HCT116 (cell line): Measurements from ENCODE around the gene FGFBP1. TPM values are rescaled to one million over a fixed set of nuclear protein-coding genes. Genes with fewer than 3 reads are reported as not detected.

Experiments used
- ATAC-seq: fragments of 200-7000 bp; cut with Tn5 transposase; 2 replicates; pipeline ENCODE4 v1.9.1; 2020; ENCODE audit warnings: mild to moderate bottlenecking, moderate library complexity
- BruUV-seq: library from RNA; stranded (reverse); fragments of 400-500 nt; replicated peaks from 2 replicates; lab custom pipeline; 2021; lab: Mats Ljungman, UMichigan
- CTCF ChIA-PET: fragments of 300-600 bp; sonication (Branson Sonifier 250); formaldehyde crosslinking; loops from one replicate; lab custom pipeline; 2021; ENCODE audit warnings: antibody characterized with exemption; lab: Charles Lee
- POLR2A ChIA-PET: fragments of 300-600, 350-600 bp; sonication (Branson Sonifier 250); formaldehyde crosslinking; loops from one replicate; lab custom pipeline; 2021; ENCODE audit warnings: antibody characterized with exemption; lab: Charles Lee
- RAD21 ChIA-PET, 2 experiments: fragments of 300-600 bp; sonication (Branson Sonifier 250); formaldehyde crosslinking; loops; one replicate each; lab custom pipeline; 2023; ENCODE audit warnings: low total read pairs in 2 of 2; ENCODE audit not compliant: uncharacterized antibody in 2 of 2, unreplicated experiment in 2 of 2, low non-redundant PET in 1 of 2; lab: Charles Lee
- DNase-seq: peaks from one replicate; pipeline ENCODE4 v3.0.0-alpha.2; 2010; ENCODE audit warnings: low read depth, low spot score
- H2AFZ ChIP-seq: fragments of 200-600 bp; shearing (Covaris generic), sonication (generic); 2 replicates; pipeline ENCODE4 v1.6.1; 2017; ENCODE audit warnings: low read depth, mixed run types, mixed read lengths, antibody characterized with exemption, low read length; ENCODE audit not compliant: poor library complexity, severe bottlenecking
- H3K27ac ChIP-seq: 2 replicates; pipeline ENCODE4 v1.5.1; 2012; ENCODE audit warnings: low read depth, low read length
- H3K27me3 ChIP-seq: fragments of 200-600 bp; sonication (generic); 2 replicates; pipeline ENCODE4 v1.6.1; 2016; ENCODE audit warnings: mixed run types, low read length, mixed read lengths; ENCODE audit not compliant: insufficient read depth
- H3K36me3 ChIP-seq, 2 experiments: fragments of 200-500 bp in 1 of 2; fragments of 200-600 bp in 1 of 2; sonication (Bioruptor generic) in 1 of 2; sonication (generic) in 1 of 2; 2 replicates each; pipeline versions ENCODE4 v1.5.1 to v1.6.1; 2014 to 2016; ENCODE audit warnings: low read length in 2 of 2, inconsistent platforms in 1 of 2, mixed read lengths in 1 of 2, mixed run types in 1 of 2; ENCODE audit not compliant: insufficient read depth in 2 of 2, control insufficient read depth in 1 of 2
- H3K4me1 ChIP-seq, 2 experiments: fragments of 200-600 bp in 1 of 2; sonication (generic) in 1 of 2; 2 replicates each; pipeline versions ENCODE4 v1.5.1 to v1.6.1; 2012 to 2017; ENCODE audit warnings: low read length in 2 of 2, inconsistent platforms in 1 of 2, mild to moderate bottlenecking in 1 of 2, mixed read lengths in 1 of 2, mixed run types in 1 of 2, moderate library complexity in 1 of 2; ENCODE audit not compliant: insufficient read depth in 2 of 2, control insufficient read depth in 1 of 2
- H3K4me2 ChIP-seq: fragments of 200-600 bp; sonication (generic); 2 replicates; pipeline ENCODE4 v1.6.1; 2017; ENCODE audit warnings: mixed run types, low read length, mixed read lengths
- H3K4me3 ChIP-seq, 2 experiments: fragments of 200-600 bp in 1 of 2; sonication (generic) in 1 of 2; replicated peaks in 1 of 2; 2 replicates each; pipeline ENCODE4 v1.5.1; 2011 to 2016; ENCODE audit warnings: low read length in 2 of 2, control low read depth in 1 of 2, low read depth in 1 of 2, mild to moderate bottlenecking in 1 of 2, mixed read lengths in 1 of 2, mixed run types in 1 of 2
- H3K79me2 ChIP-seq: fragments of 200-600 bp; sonication (generic); 2 replicates; pipeline ENCODE4 v1.6.1; 2017; ENCODE audit warnings: mild to moderate bottlenecking, mixed run types, low read length, moderate library complexity, mixed read lengths; ENCODE audit not compliant: insufficient read depth
- H3K9ac ChIP-seq: fragments of 200-600 bp; sonication (generic); 2 replicates; pipeline ENCODE4 v1.6.1; 2016; ENCODE audit warnings: low read length, mixed read lengths
- H3K9me2 ChIP-seq: fragments of 200-600 bp; sonication (generic), shearing (Covaris generic); 2 replicates; pipeline ENCODE4 v1.6.1; 2017; ENCODE audit warnings: mixed run types, mild to moderate bottlenecking, moderate library complexity; ENCODE audit not compliant: insufficient read depth
- H3K9me3 ChIP-seq, 2 experiments: fragments of 200-500 bp in 1 of 2; fragments of 200-600 bp in 1 of 2; sonication (Bioruptor generic) in 1 of 2; sonication (generic) in 1 of 2; 2 replicates each; pipeline ENCODE4 v1.6.1; 2014 to 2017; ENCODE audit warnings: low read length in 2 of 2, mixed read lengths in 2 of 2, inconsistent platforms in 1 of 2, low read depth in 1 of 2, mild to moderate bottlenecking in 1 of 2, mixed run types in 1 of 2, moderate library complexity in 1 of 2; ENCODE audit not compliant: control insufficient read depth in 1 of 2, insufficient read depth in 1 of 2
- H4K20me1 ChIP-seq: fragments of 200-600 bp; sonication (generic), shearing (Covaris generic); 2 replicates; pipeline ENCODE4 v1.6.1; 2017; ENCODE audit warnings: mixed run types, mild to moderate bottlenecking, moderate library complexity; ENCODE audit not compliant: insufficient read depth
- ELF1 ChIP-seq: IDR thresholded peaks from 2 replicates; pipeline ENCODE4 v1.6.1; 2012; ENCODE audit warnings: low read depth, borderline replicate concordance
- FOSL1 ChIP-seq: IDR thresholded peaks from 2 replicates; pipeline ENCODE4 v1.6.1; 2012; ENCODE audit warnings: low read depth
- JUND ChIP-seq: IDR thresholded peaks from 2 replicates; pipeline ENCODE4 v1.6.1; 2012
- SIN3A ChIP-seq: IDR thresholded peaks from 2 replicates; pipeline ENCODE4 v1.6.1; 2012; ENCODE audit warnings: low read depth
- SP1 ChIP-seq: IDR thresholded peaks from 2 replicates; pipeline ENCODE4 v1.6.1; 2012; ENCODE audit warnings: low read depth
- TCF7L2 ChIP-seq: IDR thresholded peaks from 2 replicates; pipeline ENCODE4 v1.7.0; 2011; ENCODE audit warnings: borderline replicate concordance, inconsistent platforms; ENCODE audit not compliant: insufficient read depth, insufficient read length; ENCODE audit errors: extremely low read depth
- YY1 ChIP-seq: IDR thresholded peaks from 2 replicates; pipeline ENCODE4 v1.6.1; 2011; ENCODE audit warnings: low read length, low read depth, moderate library complexity, mild to moderate bottlenecking; ENCODE audit not compliant: insufficient replicate concordance; ENCODE audit errors: extremely low read depth
- intact Hi-C: fragments of 100-400 bp; cut with micrococcal nuclease; formaldehyde crosslinking; loops from 2 replicates; pipeline ENCODE4 v1.10.0; 2022
- total RNA-seq: library from RNA; stranded (reverse); gene quantifications from one replicate; pipeline ENCODE4 v1.2.1, GENCODE V29; 2021; ENCODE audit not compliant: unreplicated experiment
- TF ChIP-seq, protein P1 (sequence below): IDR thresholded peaks from 2 replicates; pipeline ENCODE4 v1.6.1; 2011; ENCODE audit warnings: mild to moderate bottlenecking, low read length, moderate library complexity; ENCODE audit not compliant: insufficient replicate concordance; ENCODE audit errors: extremely low read depth
- TF ChIP-seq, protein P2 (sequence below): IDR thresholded peaks from 2 replicates; pipeline ENCODE4 v1.6.1; 2012
- TF ChIP-seq, protein P3 (sequence below), 3 experiments: fragments of 200-600 bp in 1 of 3; sonication (generic) in 1 of 3; IDR thresholded peaks in 2 of 3; conservative IDR thresholded peaks in 1 of 3; 2 replicates each; pipeline ENCODE4 v1.5.1; 2012 to 2017; ENCODE audit warnings: low read depth in 2 of 3, low read length in 2 of 3, antibody characterized with exemption in 1 of 3, borderline replicate concordance in 1 of 3, control low read depth in 1 of 3, mild to moderate bottlenecking in 1 of 3, mixed read lengths in 1 of 3, mixed run types in 1 of 3, moderate library complexity in 1 of 3; ENCODE audit not compliant: insufficient read depth in 1 of 3

Gene FGFBP1
- total RNA-seq, 1 experiment from 2014 or later: 8.7 TPM

DNA sequence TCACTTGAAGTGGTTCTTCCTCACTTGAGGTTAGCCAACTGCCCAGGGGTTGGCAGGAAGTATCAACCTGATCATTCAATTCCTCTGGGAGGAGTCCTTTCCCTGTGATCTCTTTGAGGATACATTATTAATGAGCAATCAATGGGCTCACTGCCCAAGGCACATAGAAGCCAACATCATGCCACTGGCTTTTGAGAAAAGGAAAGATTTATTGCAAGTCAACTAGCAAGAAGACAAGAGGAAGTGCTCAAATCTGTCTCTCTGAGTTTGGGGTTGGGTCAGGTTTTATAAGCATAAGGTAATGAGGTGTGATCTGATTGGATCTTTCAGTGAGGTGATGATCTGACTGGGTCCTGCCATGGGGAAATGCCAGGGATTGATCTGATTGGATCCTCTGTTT is 39.6 kb downstream of the FGFBP1 start:
- intact Hi-C loops: loop anchor here (10.0 kb wide), 1 partner anchor 204 kb away; no protein-coding TSS in a partner anchor
- no peaks in the 10 kb centered on the region; a peak in 1 of 4 replicates for H3K9me3 ChIP-seq
- DNase-seq: no peak
- TF ChIP-seq TCF7L2: peak; percentile 36
- no peak for TF ChIP-seq YY1
- TF ChIP-seq SP1: 0 out of 2 replicates have a peak, but pooled peaks have one; percentile 13
- CTCF ChIA-PET: no interaction called here
- POLR2A ChIA-PET: no interaction called here
- H4K20me1 ChIP-seq: no peaks in the 10 kb centered on the region
- no peaks in the 10 kb centered on the region for H3K27me3 ChIP-seq
- no peaks in the 10 kb centered on the region for H3K9me2 ChIP-seq
- H3K36me3 ChIP-seq: no peaks in the 10 kb centered on the region
- no peak overlapping the region for H3K4me3 ChIP-seq
- no peak overlapping the region for H2AFZ ChIP-seq
- no peaks in the 10 kb centered on the region for H3K79me2 ChIP-seq
- no peak overlapping the region for H3K4me2 ChIP-seq
- no peak overlapping the region for H3K27ac ChIP-seq
- RAD21 ChIA-PET: no interaction called here
- no peak overlapping the region for H3K9ac ChIP-seq
- BruUV-seq: no TSS peak
- peaks cover 9 to 27% of the 10 kb centered on the region in 2 experiments for H3K4me1 ChIP-seq
- no peak for ATAC-seq

DNA sequence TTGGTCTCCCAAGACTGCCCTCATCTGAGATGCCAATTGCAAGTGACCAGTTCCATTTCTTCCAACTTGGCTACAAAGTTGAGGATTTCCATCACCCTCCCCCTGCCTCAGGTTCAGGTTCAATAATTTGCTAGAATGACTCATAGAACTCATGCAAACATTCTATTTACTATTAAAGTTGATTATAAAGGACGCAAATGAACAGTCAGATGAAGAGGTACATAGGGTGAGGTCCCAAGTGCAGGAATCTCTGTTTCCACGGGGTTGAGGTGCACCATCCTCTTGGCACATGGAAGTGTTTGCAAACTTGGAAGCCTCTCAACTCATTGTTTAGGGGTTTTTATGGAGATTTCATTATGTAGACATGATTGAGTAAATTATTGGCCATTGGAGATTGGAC is 41.0 kb downstream of the FGFBP1 start:
- Histone ChIP-seq H3K4me3 (no peak overlapping the region), H3K9ac (no peak overlapping the region), H4K20me1 (no peaks in the 10 kb centered on the region), H3K27me3 (no peaks in the 10 kb centered on the region), H3K9me3 (no peaks in the 10 kb centered on the region), H3K4me1 (peaks cover 15 to 37% of the 10 kb centered on the region in 2 experiments), H3K36me3 (no peaks in the 10 kb centered on the region), H3K79me2 (no peaks in the 10 kb centered on the region), H2AFZ (no peak overlapping the region), H3K9me2 (no peaks in the 10 kb centered on the region), H3K27ac (no peak overlapping the region), H3K4me2 (no peak overlapping the region)
- TF ChIP-seq, protein P1, sequence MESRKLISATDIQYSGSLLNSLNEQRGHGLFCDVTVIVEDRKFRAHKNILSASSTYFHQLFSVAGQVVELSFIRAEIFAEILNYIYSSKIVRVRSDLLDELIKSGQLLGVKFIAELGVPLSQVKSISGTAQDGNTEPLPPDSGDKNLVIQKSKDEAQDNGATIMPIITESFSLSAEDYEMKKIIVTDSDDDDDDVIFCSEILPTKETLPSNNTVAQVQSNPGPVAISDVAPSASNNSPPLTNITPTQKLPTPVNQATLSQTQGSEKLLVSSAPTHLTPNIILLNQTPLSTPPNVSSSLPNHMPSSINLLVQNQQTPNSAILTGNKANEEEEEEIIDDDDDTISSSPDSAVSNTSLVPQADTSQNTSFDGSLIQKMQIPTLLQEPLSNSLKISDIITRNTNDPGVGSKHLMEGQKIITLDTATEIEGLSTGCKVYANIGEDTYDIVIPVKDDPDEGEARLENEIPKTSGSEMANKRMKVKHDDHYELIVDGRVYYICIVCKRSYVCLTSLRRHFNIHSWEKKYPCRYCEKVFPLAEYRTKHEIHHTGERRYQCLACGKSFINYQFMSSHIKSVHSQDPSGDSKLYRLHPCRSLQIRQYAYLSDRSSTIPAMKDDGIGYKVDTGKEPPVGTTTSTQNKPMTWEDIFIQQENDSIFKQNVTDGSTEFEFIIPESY: no peak
- TF ChIP-seq JUND (no peak), FOSL1 (no peak), ELF1 (no peak), YY1 (no peak), SIN3A (no peak), SP1 (no peak)
- TF ChIP-seq, protein P2, sequence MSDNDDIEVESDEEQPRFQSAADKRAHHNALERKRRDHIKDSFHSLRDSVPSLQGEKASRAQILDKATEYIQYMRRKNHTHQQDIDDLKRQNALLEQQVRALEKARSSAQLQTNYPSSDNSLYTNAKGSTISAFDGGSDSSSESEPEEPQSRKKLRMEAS: no peak
- TF ChIP-seq, protein P3, sequence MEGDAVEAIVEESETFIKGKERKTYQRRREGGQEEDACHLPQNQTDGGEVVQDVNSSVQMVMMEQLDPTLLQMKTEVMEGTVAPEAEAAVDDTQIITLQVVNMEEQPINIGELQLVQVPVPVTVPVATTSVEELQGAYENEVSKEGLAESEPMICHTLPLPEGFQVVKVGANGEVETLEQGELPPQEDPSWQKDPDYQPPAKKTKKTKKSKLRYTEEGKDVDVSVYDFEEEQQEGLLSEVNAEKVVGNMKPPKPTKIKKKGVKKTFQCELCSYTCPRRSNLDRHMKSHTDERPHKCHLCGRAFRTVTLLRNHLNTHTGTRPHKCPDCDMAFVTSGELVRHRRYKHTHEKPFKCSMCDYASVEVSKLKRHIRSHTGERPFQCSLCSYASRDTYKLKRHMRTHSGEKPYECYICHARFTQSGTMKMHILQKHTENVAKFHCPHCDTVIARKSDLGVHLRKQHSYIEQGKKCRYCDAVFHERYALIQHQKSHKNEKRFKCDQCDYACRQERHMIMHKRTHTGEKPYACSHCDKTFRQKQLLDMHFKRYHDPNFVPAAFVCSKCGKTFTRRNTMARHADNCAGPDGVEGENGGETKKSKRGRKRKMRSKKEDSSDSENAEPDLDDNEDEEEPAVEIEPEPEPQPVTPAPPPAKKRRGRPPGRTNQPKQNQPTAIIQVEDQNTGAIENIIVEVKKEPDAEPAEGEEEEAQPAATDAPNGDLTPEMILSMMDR (IDR thresholded peaks at IDR 0.05 in 2 of 3, conservative IDR thresholded peaks at IDR 0.05 in 1 of 3; ENCODE audit: borderline replicate concordance in 1 of 3, insufficient read depth in 1 of 3, low read depth in 2 of 3, low read length in 2 of 3): no peak
- ChIA-PET CTCF (no interaction called here), POLR2A (no interaction called here), RAD21 (no interaction called here)
- DNase-seq (no peak), ATAC-seq (no peak)
- intact Hi-C loops: loop anchor here (10.0 kb wide), 1 partner anchor 203 kb away; no protein-coding TSS in a partner anchor
- BruUV-seq: no TSS peak
